Measurements from ENCODE around the gene PLXNB2.

DNA sequence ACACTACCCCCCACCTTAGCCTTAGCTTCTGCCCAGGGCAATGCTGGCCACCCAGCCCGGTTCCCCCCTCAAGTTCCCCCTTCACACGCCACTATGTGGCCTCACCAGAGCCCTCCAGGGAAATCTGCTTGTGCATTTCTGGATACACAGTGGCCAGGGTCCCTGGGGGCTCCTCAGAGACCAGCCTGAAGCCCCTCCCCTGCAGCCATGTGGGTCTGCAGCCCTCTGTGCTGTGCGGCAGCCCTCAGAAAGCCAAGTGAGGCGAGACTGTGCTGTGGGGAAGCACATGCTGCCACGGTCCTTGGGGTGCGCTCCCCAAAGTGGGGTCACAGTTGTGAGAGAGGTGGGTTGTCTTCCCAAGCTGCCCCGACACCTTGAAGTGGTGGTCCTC is 2.1 kb upstream of the PLXNB2 start:
- TF ChIP-seq, protein P1, sequence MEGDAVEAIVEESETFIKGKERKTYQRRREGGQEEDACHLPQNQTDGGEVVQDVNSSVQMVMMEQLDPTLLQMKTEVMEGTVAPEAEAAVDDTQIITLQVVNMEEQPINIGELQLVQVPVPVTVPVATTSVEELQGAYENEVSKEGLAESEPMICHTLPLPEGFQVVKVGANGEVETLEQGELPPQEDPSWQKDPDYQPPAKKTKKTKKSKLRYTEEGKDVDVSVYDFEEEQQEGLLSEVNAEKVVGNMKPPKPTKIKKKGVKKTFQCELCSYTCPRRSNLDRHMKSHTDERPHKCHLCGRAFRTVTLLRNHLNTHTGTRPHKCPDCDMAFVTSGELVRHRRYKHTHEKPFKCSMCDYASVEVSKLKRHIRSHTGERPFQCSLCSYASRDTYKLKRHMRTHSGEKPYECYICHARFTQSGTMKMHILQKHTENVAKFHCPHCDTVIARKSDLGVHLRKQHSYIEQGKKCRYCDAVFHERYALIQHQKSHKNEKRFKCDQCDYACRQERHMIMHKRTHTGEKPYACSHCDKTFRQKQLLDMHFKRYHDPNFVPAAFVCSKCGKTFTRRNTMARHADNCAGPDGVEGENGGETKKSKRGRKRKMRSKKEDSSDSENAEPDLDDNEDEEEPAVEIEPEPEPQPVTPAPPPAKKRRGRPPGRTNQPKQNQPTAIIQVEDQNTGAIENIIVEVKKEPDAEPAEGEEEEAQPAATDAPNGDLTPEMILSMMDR (conservative IDR thresholded peaks at IDR 0.05; ENCODE audit: low read depth, low read length): no peak
- TF ChIP-seq EZH2 (IDR thresholded peaks at IDR 0.05; ENCODE audit: borderline replicate concordance, low read depth, low read length, poor library complexity, severe bottlenecking): no peak

All from A673 (cell line).